WTC11 (cell line): Measurements from ENCODE around the gene BTBD17. TPM values are rescaled to one million over a fixed set of nuclear protein-coding genes. Genes with fewer than 3 reads are reported as not detected.

Experiments
- ATAC-seq: fragments of 200-7000 bp; cut with Tn5 transposase; 2 replicates; pipeline ENCODE4 v1.10.0; 2021; ENCODE audit warnings: mild to moderate bottlenecking, moderate library complexity
- CTCF ChIA-PET: fragments of 300-600 bp; sonication (Branson Sonifier 250); formaldehyde crosslinking; loops from one replicate; lab custom pipeline; 2021; ENCODE audit warnings: antibody characterized with exemption; lab: Charles Lee
- POLR2A ChIA-PET: fragments of 350-600 bp; sonication (Branson Sonifier 250); formaldehyde crosslinking; loops from one replicate; lab custom pipeline; 2021; ENCODE audit warnings: antibody characterized with exemption; lab: Charles Lee
- DNase-seq: peaks from one replicate; pipeline ENCODE4 v3.0.0; 2021; ENCODE audit warnings: low spot score
- H3K27ac Mint-ChIP-seq: 2 replicates; pipeline ENCODE4 v1.8.0; 2021; ENCODE audit warnings: mixed read lengths
- H3K27me3 Mint-ChIP-seq: 2 replicates; pipeline ENCODE4 v1.8.0; 2021; ENCODE audit warnings: low read depth, mild to moderate bottlenecking, moderate library complexity, mixed read lengths
- H3K36me3 Mint-ChIP-seq: 2 replicates; pipeline ENCODE4 v1.8.0; 2021; ENCODE audit warnings: mixed read lengths
- H3K4me1 Mint-ChIP-seq: 2 replicates; pipeline ENCODE4 v1.8.0; 2022; ENCODE audit warnings: mixed read lengths
- H3K4me3 Mint-ChIP-seq: 2 replicates; pipeline ENCODE4 v1.8.0; 2021; ENCODE audit warnings: mild to moderate bottlenecking, moderate library complexity, mixed read lengths
- H3K9me3 Mint-ChIP-seq: 2 replicates; pipeline ENCODE4 v1.8.0; 2021; ENCODE audit warnings: mixed read lengths
- ATF1 ChIP-seq: sonication (generic); formaldehyde crosslinking; IDR thresholded peaks from 2 replicates; pipeline ENCODE4 v1.8.1; 2023; ENCODE audit warnings: mild to moderate bottlenecking, moderate library complexity, missing genetic modification reagents
- CREM ChIP-seq: sonication (generic); formaldehyde crosslinking; IDR thresholded peaks from 2 replicates; pipeline ENCODE4 v1.8.1; 2022; ENCODE audit warnings: mild to moderate bottlenecking, missing genetic modification reagents, moderate library complexity
- GRHL2 ChIP-seq: fragments of 250-450 bp; sonication (Bioruptor Pico); IDR thresholded peaks from 2 replicates; pipeline ENCODE4 v1.8.0; 2022; ENCODE audit warnings: mild to moderate bottlenecking, moderate library complexity; ENCODE audit not compliant: insufficient replicate concordance, severe bottlenecking
- JAZF1 ChIP-seq: fragments of 250-450 bp; sonication (Bioruptor Pico); IDR thresholded peaks from 2 replicates; pipeline ENCODE4 v1.9.0; 2021; ENCODE audit warnings: moderate library complexity, mild to moderate bottlenecking, inconsistent platforms
- NFE2L1 ChIP-seq: sonication (generic); formaldehyde crosslinking; IDR thresholded peaks from 2 replicates; pipeline ENCODE4 v1.8.1; 2023; ENCODE audit warnings: missing genetic modification reagents
- NR1H2 ChIP-seq: sonication (generic); formaldehyde crosslinking; IDR thresholded peaks from 2 replicates; pipeline ENCODE4 v1.9.0; 2021; ENCODE audit warnings: mild to moderate bottlenecking, moderate library complexity, missing genetic modification reagents
- PRRX2 ChIP-seq: fragments of 250-450 bp; sonication (Bioruptor Pico); IDR thresholded peaks from 2 replicates; pipeline ENCODE4 v1.8.0; 2021; ENCODE audit warnings: mild to moderate bottlenecking
- RELA ChIP-seq: sonication (generic); formaldehyde crosslinking; IDR thresholded peaks from 2 replicates; pipeline ENCODE4 v1.8.1; 2022; ENCODE audit warnings: missing genetic modification reagents, mild to moderate bottlenecking, borderline replicate concordance
- RORB ChIP-seq: fragments of 250-450 bp; sonication (Bioruptor Pico); IDR thresholded peaks from 2 replicates; pipeline ENCODE4 v1.9.0; 2021; ENCODE audit warnings: mild to moderate bottlenecking
- SOX15 ChIP-seq: fragments of 250-450 bp; sonication (Bioruptor Pico); IDR thresholded peaks from 2 replicates; pipeline ENCODE4 v1.9.0; 2021; ENCODE audit warnings: mild to moderate bottlenecking
- TP53 ChIP-seq: sonication (generic); formaldehyde crosslinking; IDR thresholded peaks from 2 replicates; pipeline ENCODE4 v1.8.1; 2023; ENCODE audit warnings: mild to moderate bottlenecking, missing genetic modification reagents
- ZNF219 ChIP-seq: sonication (generic); formaldehyde crosslinking; IDR thresholded peaks from 2 replicates; pipeline ENCODE4 v1.8.0; 2023; ENCODE audit warnings: missing genetic modification reagents, mild to moderate bottlenecking, borderline replicate concordance
- ZNF263 ChIP-seq: sonication (generic); formaldehyde crosslinking; IDR thresholded peaks from 2 replicates; pipeline ENCODE4 v1.8.1; 2022; ENCODE audit warnings: low read depth, mild to moderate bottlenecking, moderate library complexity, missing genetic modification reagents
- ZNF423 ChIP-seq: fragments of 250-450 bp; sonication (Bioruptor Pico); IDR thresholded peaks from 2 replicates; pipeline ENCODE4 v2.1.2; 2022; ENCODE audit warnings: mild to moderate bottlenecking, moderate library complexity
- total RNA-seq: library from RNA; stranded (reverse); gene quantifications from 3 replicates; pipeline ENCODE4 v1.2.3, GENCODE V29; 2021
- TF ChIP-seq, protein P1 (sequence below): sonication (generic); formaldehyde crosslinking; IDR thresholded peaks from 2 replicates; pipeline ENCODE4 v1.8.0; 2023; ENCODE audit warnings: missing genetic modification reagents, mild to moderate bottlenecking, borderline replicate concordance
- TF ChIP-seq, protein P2 (sequence below): fragments of 250-450 bp; sonication (Bioruptor Pico); IDR thresholded peaks from 2 replicates; pipeline ENCODE4 v1.9.0; 2021; ENCODE audit warnings: mild to moderate bottlenecking, borderline replicate concordance
- TF ChIP-seq, protein P3 (sequence below): sonication (generic); formaldehyde crosslinking; conservative IDR thresholded peaks from 2 replicates; pipeline ENCODE4 v1.8.1; 2022; ENCODE audit warnings: mild to moderate bottlenecking, missing genetic modification reagents
- TF ChIP-seq, protein P4 (sequence below): sonication (generic); formaldehyde crosslinking; IDR thresholded peaks from 2 replicates; pipeline ENCODE4 v1.8.1; 2023; ENCODE audit warnings: mild to moderate bottlenecking, missing genetic modification reagents, moderate library complexity
- TF ChIP-seq, protein P5 (sequence below): sonication (generic); formaldehyde crosslinking; IDR thresholded peaks from 2 replicates; pipeline ENCODE4 v1.8.1; 2023; ENCODE audit warnings: mild to moderate bottlenecking, moderate library complexity, missing genetic modification reagents

The BTBD17 gene
- total RNA-seq, 1 experiment from 2014 or later, result 0.94 TPM

DNA sequence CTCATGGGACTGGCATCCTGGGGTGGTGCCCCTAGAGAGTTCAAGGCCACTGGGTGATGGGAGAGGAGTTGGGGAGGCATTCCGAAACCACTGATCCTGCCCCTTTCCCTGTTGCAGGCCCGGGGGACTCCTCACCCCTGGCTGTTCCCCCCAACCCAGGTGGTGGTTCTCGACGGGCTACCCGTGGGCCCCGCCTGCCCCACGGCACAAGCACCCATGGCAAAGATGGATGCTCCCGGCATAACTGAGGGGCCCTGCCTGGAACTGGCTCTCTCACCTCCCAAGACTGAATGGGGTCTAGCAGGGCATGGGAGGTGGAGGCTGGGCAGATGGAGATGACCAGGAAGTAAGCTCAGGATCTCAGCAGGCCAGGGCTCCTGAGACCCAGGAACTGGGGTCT is 6.6 kb downstream of the BTBD17 start:
- ATAC-seq, result no peak
- Mint-ChIP-seq H3K9me3 (0 out of 2 replicates have a peak, but pooled peaks cover 5% of the 10 kb centered on the region), H3K4me3 (no peak overlapping the region), H3K27me3 (peaks cover 78% of the 10 kb centered on the region), H3K27ac (no peak overlapping the region), H3K4me1 (peaks cover 10% of the 10 kb centered on the region), H3K36me3 (no peaks in the 10 kb centered on the region)
- TF ChIP-seq ATF1 (CRISPR knock-in tag), result no peak
- TF ChIP-seq RORB (CRISPR knock-in tag), result no peak
- TF ChIP-seq TP53, result no peak
- no peak for TF ChIP-seq CREM (CRISPR knock-in tag)
- ChIA-PET CTCF (interaction anchor here (0.7 to 6.1 kb wide), 8 partner anchors 9 to 58 kb away, joined by 3 to 52 read pairs (median 4); partner anchors contain the start of gene GPR142), POLR2A (no interaction called here)
- no peak for DNase-seq

DNA sequence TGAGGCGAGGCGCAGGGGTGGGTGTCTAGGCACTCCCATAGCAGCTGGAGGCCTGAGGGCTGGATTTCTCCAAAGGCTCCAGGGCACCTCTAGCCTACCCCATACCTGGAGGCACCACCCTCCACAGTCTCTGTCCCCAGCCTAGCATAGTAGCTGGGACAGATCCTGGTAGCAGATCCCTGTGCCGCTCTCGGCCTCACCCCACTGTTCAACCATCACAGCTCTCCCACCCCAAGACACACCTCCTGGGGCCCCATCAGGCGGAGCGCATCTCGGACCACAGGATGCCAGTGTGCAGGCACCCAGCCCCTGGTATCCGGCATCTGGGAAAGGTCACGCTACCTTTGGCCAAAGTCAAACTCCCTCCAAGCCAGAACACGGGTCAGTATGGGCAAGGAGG is 7.1 kb downstream of the BTBD17 start:
- Mint-ChIP-seq H3K4me3 (no peak overlapping the region), H3K4me1 (peaks cover 10% of the 10 kb centered on the region), H3K27me3 (peaks cover 82% of the 10 kb centered on the region), H3K9me3 (0 out of 2 replicates have a peak, but pooled peaks cover 5% of the 10 kb centered on the region), H3K27ac (no peak overlapping the region), H3K36me3 (no peaks in the 10 kb centered on the region)
- POLR2A ChIA-PET, result no interaction called here
- CTCF ChIA-PET, result interaction anchor here (0.7 to 6.1 kb wide), 6 partner anchors 14 to 58 kb away, joined by 3 to 52 read pairs (median 4); partner anchors contain the start of gene GPR142
- TF ChIP-seq PRRX2 (CRISPR knock-in tag) (no peak), RELA (peak; percentile 31; the same call in 1 of the 2 replicates), ZNF219 (CRISPR knock-in tag) (no peak), RORB (CRISPR knock-in tag) (no peak)
- no peak for ATAC-seq
- no peak for DNase-seq

DNA sequence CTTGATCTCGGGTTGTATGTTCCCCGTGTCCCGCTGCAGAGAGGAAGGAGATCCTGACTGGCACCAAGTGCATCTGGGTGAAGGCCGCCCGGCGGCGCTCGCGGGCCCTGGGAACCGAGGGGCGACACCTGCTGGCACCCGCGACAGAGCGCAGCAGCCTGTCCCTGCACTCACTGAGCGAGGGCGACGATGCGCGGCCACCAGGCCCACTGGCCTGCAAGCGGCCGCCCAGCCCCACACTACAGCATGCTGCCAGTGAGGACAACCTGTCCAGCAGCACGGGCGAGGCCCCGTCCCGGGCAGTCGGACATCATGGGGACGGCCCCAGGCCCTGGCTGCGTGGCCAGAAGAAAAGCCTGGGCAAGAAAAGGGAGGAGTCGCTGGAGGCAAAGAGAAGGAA is 7.5 kb downstream of the BTBD17 start:
- H3K27me3 Mint-ChIP-seq, result peaks cover 85% of the 10 kb centered on the region
- peaks cover 10% of the 10 kb centered on the region for H3K4me1 Mint-ChIP-seq
- POLR2A ChIA-PET, result no interaction called here
- CTCF ChIA-PET, result interaction anchor here (1.1 to 6.1 kb wide), 6 partner anchors 8 to 58 kb away, joined by 3 to 52 read pairs (median 32); partner anchors contain the start of genes BTBD17 and GPR142
- 0 out of 2 replicates have a peak, but pooled peaks cover 5% of the 10 kb centered on the region for H3K9me3 Mint-ChIP-seq
- ATAC-seq (peak; percentile 67), DNase-seq (peak; percentile 88)
- H3K27ac Mint-ChIP-seq, result no peak overlapping the region
- H3K36me3 Mint-ChIP-seq, result no peaks in the 10 kb centered on the region
- H3K4me3 Mint-ChIP-seq, result no peak overlapping the region
- TF ChIP-seq, protein P1, sequence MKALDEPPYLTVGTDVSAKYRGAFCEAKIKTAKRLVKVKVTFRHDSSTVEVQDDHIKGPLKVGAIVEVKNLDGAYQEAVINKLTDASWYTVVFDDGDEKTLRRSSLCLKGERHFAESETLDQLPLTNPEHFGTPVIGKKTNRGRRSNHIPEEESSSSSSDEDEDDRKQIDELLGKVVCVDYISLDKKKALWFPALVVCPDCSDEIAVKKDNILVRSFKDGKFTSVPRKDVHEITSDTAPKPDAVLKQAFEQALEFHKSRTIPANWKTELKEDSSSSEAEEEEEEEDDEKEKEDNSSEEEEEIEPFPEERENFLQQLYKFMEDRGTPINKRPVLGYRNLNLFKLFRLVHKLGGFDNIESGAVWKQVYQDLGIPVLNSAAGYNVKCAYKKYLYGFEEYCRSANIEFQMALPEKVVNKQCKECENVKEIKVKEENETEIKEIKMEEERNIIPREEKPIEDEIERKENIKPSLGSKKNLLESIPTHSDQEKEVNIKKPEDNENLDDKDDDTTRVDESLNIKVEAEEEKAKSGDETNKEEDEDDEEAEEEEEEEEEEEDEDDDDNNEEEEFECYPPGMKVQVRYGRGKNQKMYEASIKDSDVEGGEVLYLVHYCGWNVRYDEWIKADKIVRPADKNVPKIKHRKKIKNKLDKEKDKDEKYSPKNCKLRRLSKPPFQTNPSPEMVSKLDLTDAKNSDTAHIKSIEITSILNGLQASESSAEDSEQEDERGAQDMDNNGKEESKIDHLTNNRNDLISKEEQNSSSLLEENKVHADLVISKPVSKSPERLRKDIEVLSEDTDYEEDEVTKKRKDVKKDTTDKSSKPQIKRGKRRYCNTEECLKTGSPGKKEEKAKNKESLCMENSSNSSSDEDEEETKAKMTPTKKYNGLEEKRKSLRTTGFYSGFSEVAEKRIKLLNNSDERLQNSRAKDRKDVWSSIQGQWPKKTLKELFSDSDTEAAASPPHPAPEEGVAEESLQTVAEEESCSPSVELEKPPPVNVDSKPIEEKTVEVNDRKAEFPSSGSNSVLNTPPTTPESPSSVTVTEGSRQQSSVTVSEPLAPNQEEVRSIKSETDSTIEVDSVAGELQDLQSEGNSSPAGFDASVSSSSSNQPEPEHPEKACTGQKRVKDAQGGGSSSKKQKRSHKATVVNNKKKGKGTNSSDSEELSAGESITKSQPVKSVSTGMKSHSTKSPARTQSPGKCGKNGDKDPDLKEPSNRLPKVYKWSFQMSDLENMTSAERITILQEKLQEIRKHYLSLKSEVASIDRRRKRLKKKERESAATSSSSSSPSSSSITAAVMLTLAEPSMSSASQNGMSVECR (CRISPR knock-in tag), result no peak
- no peak for TF ChIP-seq PRRX2 (CRISPR knock-in tag)
- TF ChIP-seq, protein P2, sequence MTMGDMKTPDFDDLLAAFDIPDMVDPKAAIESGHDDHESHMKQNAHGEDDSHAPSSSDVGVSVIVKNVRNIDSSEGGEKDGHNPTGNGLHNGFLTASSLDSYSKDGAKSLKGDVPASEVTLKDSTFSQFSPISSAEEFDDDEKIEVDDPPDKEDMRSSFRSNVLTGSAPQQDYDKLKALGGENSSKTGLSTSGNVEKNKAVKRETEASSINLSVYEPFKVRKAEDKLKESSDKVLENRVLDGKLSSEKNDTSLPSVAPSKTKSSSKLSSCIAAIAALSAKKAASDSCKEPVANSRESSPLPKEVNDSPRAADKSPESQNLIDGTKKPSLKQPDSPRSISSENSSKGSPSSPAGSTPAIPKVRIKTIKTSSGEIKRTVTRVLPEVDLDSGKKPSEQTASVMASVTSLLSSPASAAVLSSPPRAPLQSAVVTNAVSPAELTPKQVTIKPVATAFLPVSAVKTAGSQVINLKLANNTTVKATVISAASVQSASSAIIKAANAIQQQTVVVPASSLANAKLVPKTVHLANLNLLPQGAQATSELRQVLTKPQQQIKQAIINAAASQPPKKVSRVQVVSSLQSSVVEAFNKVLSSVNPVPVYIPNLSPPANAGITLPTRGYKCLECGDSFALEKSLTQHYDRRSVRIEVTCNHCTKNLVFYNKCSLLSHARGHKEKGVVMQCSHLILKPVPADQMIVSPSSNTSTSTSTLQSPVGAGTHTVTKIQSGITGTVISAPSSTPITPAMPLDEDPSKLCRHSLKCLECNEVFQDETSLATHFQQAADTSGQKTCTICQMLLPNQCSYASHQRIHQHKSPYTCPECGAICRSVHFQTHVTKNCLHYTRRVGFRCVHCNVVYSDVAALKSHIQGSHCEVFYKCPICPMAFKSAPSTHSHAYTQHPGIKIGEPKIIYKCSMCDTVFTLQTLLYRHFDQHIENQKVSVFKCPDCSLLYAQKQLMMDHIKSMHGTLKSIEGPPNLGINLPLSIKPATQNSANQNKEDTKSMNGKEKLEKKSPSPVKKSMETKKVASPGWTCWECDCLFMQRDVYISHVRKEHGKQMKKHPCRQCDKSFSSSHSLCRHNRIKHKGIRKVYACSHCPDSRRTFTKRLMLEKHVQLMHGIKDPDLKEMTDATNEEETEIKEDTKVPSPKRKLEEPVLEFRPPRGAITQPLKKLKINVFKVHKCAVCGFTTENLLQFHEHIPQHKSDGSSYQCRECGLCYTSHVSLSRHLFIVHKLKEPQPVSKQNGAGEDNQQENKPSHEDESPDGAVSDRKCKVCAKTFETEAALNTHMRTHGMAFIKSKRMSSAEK (CRISPR knock-in tag), result no peak
- no peak for TF ChIP-seq NR1H2 (CRISPR knock-in tag)
- TF ChIP-seq, protein P3, sequence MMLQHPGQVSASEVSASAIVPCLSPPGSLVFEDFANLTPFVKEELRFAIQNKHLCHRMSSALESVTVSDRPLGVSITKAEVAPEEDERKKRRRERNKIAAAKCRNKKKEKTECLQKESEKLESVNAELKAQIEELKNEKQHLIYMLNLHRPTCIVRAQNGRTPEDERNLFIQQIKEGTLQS (CRISPR knock-in tag), result no peak
- TF ChIP-seq GRHL2 (CRISPR knock-in tag), result no peak
- TF ChIP-seq, protein P4, sequence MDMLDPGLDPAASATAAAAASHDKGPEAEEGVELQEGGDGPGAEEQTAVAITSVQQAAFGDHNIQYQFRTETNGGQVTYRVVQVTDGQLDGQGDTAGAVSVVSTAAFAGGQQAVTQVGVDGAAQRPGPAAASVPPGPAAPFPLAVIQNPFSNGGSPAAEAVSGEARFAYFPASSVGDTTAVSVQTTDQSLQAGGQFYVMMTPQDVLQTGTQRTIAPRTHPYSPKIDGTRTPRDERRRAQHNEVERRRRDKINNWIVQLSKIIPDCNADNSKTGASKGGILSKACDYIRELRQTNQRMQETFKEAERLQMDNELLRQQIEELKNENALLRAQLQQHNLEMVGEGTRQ, result no peak
- TF ChIP-seq ZNF263 (CRISPR knock-in tag), result no peak
- no peak for TF ChIP-seq SOX15 (CRISPR knock-in tag)
- no peak for TF ChIP-seq NFE2L1 (CRISPR knock-in tag)
- TF ChIP-seq JAZF1, result no peak
- no peak for TF ChIP-seq ZNF219 (CRISPR knock-in tag)
- TF ChIP-seq, protein P5, sequence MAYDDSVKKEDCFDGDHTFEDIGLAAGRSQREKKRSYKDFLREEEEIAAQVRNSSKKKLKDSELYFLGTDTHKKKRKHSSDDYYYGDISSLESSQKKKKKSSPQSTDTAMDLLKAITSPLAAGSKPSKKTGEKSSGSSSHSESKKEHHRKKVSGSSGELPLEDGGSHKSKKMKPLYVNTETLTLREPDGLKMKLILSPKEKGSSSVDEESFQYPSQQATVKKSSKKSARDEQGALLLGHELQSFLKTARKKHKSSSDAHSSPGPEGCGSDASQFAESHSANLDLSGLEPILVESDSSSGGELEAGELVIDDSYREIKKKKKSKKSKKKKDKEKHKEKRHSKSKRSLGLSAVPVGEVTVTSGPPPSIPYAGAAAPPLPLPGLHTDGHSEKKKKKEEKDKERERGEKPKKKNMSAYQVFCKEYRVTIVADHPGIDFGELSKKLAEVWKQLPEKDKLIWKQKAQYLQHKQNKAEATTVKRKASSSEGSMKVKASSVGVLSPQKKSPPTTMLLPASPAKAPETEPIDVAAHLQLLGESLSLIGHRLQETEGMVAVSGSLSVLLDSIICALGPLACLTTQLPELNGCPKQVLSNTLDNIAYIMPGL, result peak; percentile 90
- TF ChIP-seq ZNF423, result no peak
